WTC11 (cell line): ENCODE measurements around the gene CD9. TPM values are rescaled to one million over a fixed set of nuclear protein-coding genes. Genes with fewer than 3 reads are reported as not detected.

ENCODE experiments used
- ATAC-seq: fragments of 200-7000 bp; cut with Tn5 transposase; 2 replicates; pipeline ENCODE4 v1.10.0; 2021; ENCODE audit warnings: mild to moderate bottlenecking, moderate library complexity
- CTCF ChIA-PET: fragments of 300-600 bp; sonication (Branson Sonifier 250); formaldehyde crosslinking; loops from one replicate; lab custom pipeline; 2021; ENCODE audit warnings: antibody characterized with exemption; lab: Charles Lee
- POLR2A ChIA-PET: fragments of 350-600 bp; sonication (Branson Sonifier 250); formaldehyde crosslinking; loops from one replicate; lab custom pipeline; 2021; ENCODE audit warnings: antibody characterized with exemption; lab: Charles Lee
- DNase-seq: peaks from one replicate; pipeline ENCODE4 v3.0.0; 2021; ENCODE audit warnings: low spot score
- H3K27ac Mint-ChIP-seq: 2 replicates; pipeline ENCODE4 v1.8.0; 2021; ENCODE audit warnings: mixed read lengths
- H3K27me3 Mint-ChIP-seq: 2 replicates; pipeline ENCODE4 v1.8.0; 2021; ENCODE audit warnings: low read depth, mild to moderate bottlenecking, moderate library complexity, mixed read lengths
- H3K36me3 Mint-ChIP-seq: 2 replicates; pipeline ENCODE4 v1.8.0; 2021; ENCODE audit warnings: mixed read lengths
- H3K4me1 Mint-ChIP-seq: 2 replicates; pipeline ENCODE4 v1.8.0; 2022; ENCODE audit warnings: mixed read lengths
- H3K4me3 Mint-ChIP-seq: 2 replicates; pipeline ENCODE4 v1.8.0; 2021; ENCODE audit warnings: mild to moderate bottlenecking, moderate library complexity, mixed read lengths
- H3K9me3 Mint-ChIP-seq: 2 replicates; pipeline ENCODE4 v1.8.0; 2021; ENCODE audit warnings: mixed read lengths
- ARID4B ChIP-seq: sonication (generic); formaldehyde crosslinking; IDR thresholded peaks from 2 replicates; pipeline ENCODE4 v1.8.0; 2023; ENCODE audit warnings: missing genetic modification reagents, mild to moderate bottlenecking, borderline replicate concordance
- CREB1 ChIP-seq: sonication (generic); formaldehyde crosslinking; IDR thresholded peaks from 2 replicates; pipeline ENCODE4 v1.8.0; 2023; ENCODE audit warnings: mild to moderate bottlenecking, missing genetic modification reagents
- E2F5 ChIP-seq: sonication (generic); formaldehyde crosslinking; IDR thresholded peaks from 2 replicates; pipeline ENCODE4 v1.8.1; 2022; ENCODE audit warnings: mild to moderate bottlenecking, moderate library complexity, missing genetic modification reagents
- EMX1 ChIP-seq: fragments of 250-450 bp; sonication (Bioruptor Pico); IDR thresholded peaks from 2 replicates; pipeline ENCODE4 v1.8.0; 2021; ENCODE audit warnings: mild to moderate bottlenecking
- FOXJ3 ChIP-seq: sonication (generic); formaldehyde crosslinking; IDR thresholded peaks from 2 replicates; pipeline ENCODE4 v1.9.0; 2021; ENCODE audit warnings: missing genetic modification reagents, mild to moderate bottlenecking, borderline replicate concordance
- GRHL2 ChIP-seq: fragments of 250-450 bp; sonication (Bioruptor Pico); IDR thresholded peaks from 2 replicates; pipeline ENCODE4 v1.8.0; 2022; ENCODE audit warnings: mild to moderate bottlenecking, moderate library complexity; ENCODE audit not compliant: insufficient replicate concordance, severe bottlenecking
- GTF2I ChIP-seq: fragments of 250-450 bp; sonication (Bioruptor Pico); conservative IDR thresholded peaks from 2 replicates; pipeline ENCODE4 v1.4.0; 2021; ENCODE audit warnings: mild to moderate bottlenecking
- KAT7 ChIP-seq: sonication (generic); formaldehyde crosslinking; IDR thresholded peaks from 2 replicates; pipeline ENCODE4 v1.8.1; 2023; ENCODE audit warnings: missing genetic modification reagents, mild to moderate bottlenecking, borderline replicate concordance
- NR3C1 ChIP-seq: sonication (generic); formaldehyde crosslinking; conservative IDR thresholded peaks from 2 replicates; pipeline ENCODE4 v1.8.1; 2023; ENCODE audit warnings: low read depth, mild to moderate bottlenecking, missing genetic modification reagents
- SMAD3 ChIP-seq: sonication (generic); formaldehyde crosslinking; IDR thresholded peaks from 2 replicates; pipeline ENCODE4 v1.8.0; 2022; ENCODE audit warnings: missing genetic modification reagents, mild to moderate bottlenecking, borderline replicate concordance
- SMAD4 ChIP-seq: sonication (generic); formaldehyde crosslinking; IDR thresholded peaks from 2 replicates; pipeline ENCODE4 v1.8.0; 2022; ENCODE audit warnings: mild to moderate bottlenecking, missing genetic modification reagents
- SOX15 ChIP-seq: fragments of 250-450 bp; sonication (Bioruptor Pico); IDR thresholded peaks from 2 replicates; pipeline ENCODE4 v1.9.0; 2021; ENCODE audit warnings: mild to moderate bottlenecking
- STAT6 ChIP-seq: sonication (generic); formaldehyde crosslinking; conservative IDR thresholded peaks from 2 replicates; pipeline ENCODE4 v1.8.1; 2023; ENCODE audit warnings: mild to moderate bottlenecking, low read depth, missing genetic modification reagents, moderate library complexity
- TP53 ChIP-seq: sonication (generic); formaldehyde crosslinking; IDR thresholded peaks from 2 replicates; pipeline ENCODE4 v1.8.1; 2023; ENCODE audit warnings: mild to moderate bottlenecking, missing genetic modification reagents
- ZNF219 ChIP-seq: sonication (generic); formaldehyde crosslinking; IDR thresholded peaks from 2 replicates; pipeline ENCODE4 v1.8.0; 2023; ENCODE audit warnings: missing genetic modification reagents, mild to moderate bottlenecking, borderline replicate concordance
- ZNF317 ChIP-seq: sonication (generic); formaldehyde crosslinking; IDR thresholded peaks from 2 replicates; pipeline ENCODE4 v1.8.1; 2023; ENCODE audit warnings: low read depth, mild to moderate bottlenecking, moderate library complexity, missing genetic modification reagents, borderline replicate concordance
- ZNF416 ChIP-seq: fragments of 250-450 bp; sonication (Bioruptor Pico); IDR thresholded peaks from 2 replicates; pipeline ENCODE4 v1.9.0; 2021; ENCODE audit warnings: mild to moderate bottlenecking, inconsistent platforms
- ZNF512 ChIP-seq: sonication (generic); formaldehyde crosslinking; IDR thresholded peaks from 2 replicates; pipeline ENCODE4 v1.8.1; 2022; ENCODE audit warnings: missing genetic modification reagents, borderline replicate concordance
- total RNA-seq: library from RNA; stranded (reverse); gene quantifications from 3 replicates; pipeline ENCODE4 v1.2.3, GENCODE V29; 2021
- TF ChIP-seq, protein P1 (sequence below): fragments of 250-450 bp; sonication (Bioruptor Pico); IDR thresholded peaks from 2 replicates; pipeline ENCODE4 v1.9.0; 2021; ENCODE audit warnings: mild to moderate bottlenecking, borderline replicate concordance

CD9 gene
- total RNA-seq, 1 experiment from 2014 or later, result 260 TPM

DNA sequence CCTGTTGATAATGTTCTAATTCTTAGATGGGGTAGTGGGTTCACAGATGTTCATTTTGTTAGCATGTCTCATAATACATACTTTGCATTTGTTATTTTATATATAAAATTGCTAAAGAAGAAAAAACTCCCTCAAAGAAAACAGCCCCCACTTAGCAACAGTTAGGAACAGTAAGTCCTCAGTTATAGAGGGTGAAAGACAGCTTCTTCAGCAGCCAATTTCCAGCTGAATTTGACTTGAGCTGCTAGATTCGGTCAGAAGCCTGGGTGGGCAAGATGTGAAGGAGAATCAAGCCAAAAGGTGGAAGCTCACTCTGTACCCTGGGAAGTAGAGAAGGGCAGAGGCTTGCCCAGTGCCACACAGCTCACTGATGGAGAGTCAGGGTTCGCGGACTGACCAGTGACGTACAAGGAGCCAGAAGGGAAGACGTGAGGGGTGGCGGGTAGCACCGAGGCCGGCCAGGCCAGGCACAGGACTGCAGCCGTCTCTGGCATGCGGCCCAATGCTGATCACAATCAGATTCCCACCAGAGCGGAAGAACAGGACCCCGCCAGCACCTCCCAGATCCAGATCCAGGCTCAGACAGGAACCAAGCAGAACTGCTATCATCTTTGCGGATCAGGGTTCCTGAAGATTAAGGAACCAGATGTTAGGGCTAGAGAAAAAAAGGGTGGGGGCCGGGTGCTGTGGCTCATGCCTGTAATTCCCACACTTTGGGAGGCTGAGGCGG, 45.3 kb upstream of the CD9 start:
- ATAC-seq (no peak), DNase-seq (no peak)
- H3K4me1 Mint-ChIP-seq, result 0 out of 2 replicates have a peak, but pooled peaks cover 6% of the 10 kb centered on the region
- no peak overlapping the region for H3K4me3 Mint-ChIP-seq
- TF ChIP-seq STAT6 (CRISPR knock-in tag) (no peak), SOX15 (CRISPR knock-in tag) (no peak), CREB1 (CRISPR knock-in tag) (no peak), GRHL2 (CRISPR knock-in tag) (no peak), ZNF219 (CRISPR knock-in tag) (no peak), GTF2I (CRISPR knock-in tag) (no peak), EMX1 (no peak), FOXJ3 (CRISPR knock-in tag) (no peak), E2F5 (CRISPR knock-in tag) (no peak), ZNF512 (CRISPR knock-in tag) (no peak), ZNF317 (no peak), KAT7 (CRISPR knock-in tag) (no peak), TP53 (CRISPR knock-in tag) (no peak), NR3C1 (no peak), ZNF416 (CRISPR knock-in tag) (no peak), SMAD3 (CRISPR knock-in tag) (no peak), SMAD4 (CRISPR knock-in tag) (no peak), ARID4B (CRISPR knock-in tag) (no peak)
- TF ChIP-seq, protein P1, sequence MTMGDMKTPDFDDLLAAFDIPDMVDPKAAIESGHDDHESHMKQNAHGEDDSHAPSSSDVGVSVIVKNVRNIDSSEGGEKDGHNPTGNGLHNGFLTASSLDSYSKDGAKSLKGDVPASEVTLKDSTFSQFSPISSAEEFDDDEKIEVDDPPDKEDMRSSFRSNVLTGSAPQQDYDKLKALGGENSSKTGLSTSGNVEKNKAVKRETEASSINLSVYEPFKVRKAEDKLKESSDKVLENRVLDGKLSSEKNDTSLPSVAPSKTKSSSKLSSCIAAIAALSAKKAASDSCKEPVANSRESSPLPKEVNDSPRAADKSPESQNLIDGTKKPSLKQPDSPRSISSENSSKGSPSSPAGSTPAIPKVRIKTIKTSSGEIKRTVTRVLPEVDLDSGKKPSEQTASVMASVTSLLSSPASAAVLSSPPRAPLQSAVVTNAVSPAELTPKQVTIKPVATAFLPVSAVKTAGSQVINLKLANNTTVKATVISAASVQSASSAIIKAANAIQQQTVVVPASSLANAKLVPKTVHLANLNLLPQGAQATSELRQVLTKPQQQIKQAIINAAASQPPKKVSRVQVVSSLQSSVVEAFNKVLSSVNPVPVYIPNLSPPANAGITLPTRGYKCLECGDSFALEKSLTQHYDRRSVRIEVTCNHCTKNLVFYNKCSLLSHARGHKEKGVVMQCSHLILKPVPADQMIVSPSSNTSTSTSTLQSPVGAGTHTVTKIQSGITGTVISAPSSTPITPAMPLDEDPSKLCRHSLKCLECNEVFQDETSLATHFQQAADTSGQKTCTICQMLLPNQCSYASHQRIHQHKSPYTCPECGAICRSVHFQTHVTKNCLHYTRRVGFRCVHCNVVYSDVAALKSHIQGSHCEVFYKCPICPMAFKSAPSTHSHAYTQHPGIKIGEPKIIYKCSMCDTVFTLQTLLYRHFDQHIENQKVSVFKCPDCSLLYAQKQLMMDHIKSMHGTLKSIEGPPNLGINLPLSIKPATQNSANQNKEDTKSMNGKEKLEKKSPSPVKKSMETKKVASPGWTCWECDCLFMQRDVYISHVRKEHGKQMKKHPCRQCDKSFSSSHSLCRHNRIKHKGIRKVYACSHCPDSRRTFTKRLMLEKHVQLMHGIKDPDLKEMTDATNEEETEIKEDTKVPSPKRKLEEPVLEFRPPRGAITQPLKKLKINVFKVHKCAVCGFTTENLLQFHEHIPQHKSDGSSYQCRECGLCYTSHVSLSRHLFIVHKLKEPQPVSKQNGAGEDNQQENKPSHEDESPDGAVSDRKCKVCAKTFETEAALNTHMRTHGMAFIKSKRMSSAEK, result no peak
- CTCF ChIA-PET, result interaction anchor here (0.6 to 1.0 kb wide), 4 partner anchors 14 to 132 kb away, joined by 3 to 4 read pairs (median 4); no protein-coding TSS in a partner anchor
- no peak overlapping the region for H3K27ac Mint-ChIP-seq
- POLR2A ChIA-PET, result no interaction called here
- H3K27me3 Mint-ChIP-seq, result no peaks in the 10 kb centered on the region
- no peaks in the 10 kb centered on the region for H3K36me3 Mint-ChIP-seq
- no peaks in the 10 kb centered on the region for H3K9me3 Mint-ChIP-seq
